Astrocyte (in vitro differentiated cells and primary cell): Measurements from ENCODE around the gene ARHGAP40.

Experiments
- CTCF ChIP-seq: IDR thresholded peaks from 2 replicates; pipeline ENCODE4 v1.5.1; 2011; ENCODE audit warnings: low read depth, mild to moderate bottlenecking, inconsistent platforms, low read length, moderate library complexity; ENCODE audit not compliant: insufficient read depth
- EZH2 ChIP-seq: IDR thresholded peaks from 2 replicates; pipeline ENCODE4 v1.6.1; 2012; ENCODE audit warnings: mild to moderate bottlenecking, low read length, inconsistent platforms; ENCODE audit not compliant: insufficient read depth

GRCh38 chr20:38555395-38555794 is 46.2 kb upstream of the ARHGAP40 start:
- no peak for TF ChIP-seq CTCF
- no peak for TF ChIP-seq EZH2
